IMR-90 (cell line): ENCODE results near the gene SLITRK5.

Source experiments
- BHLHE40 ChIP-seq: fragments of 150-350 bp; IDR thresholded peaks from 2 replicates; pipeline ENCODE4 v1.6.1; 2016; ENCODE audit warnings: mild to moderate bottlenecking, low read depth, low read length
- CHD1 ChIP-seq: IDR thresholded peaks from 2 replicates; pipeline ENCODE4 v1.6.1; 2012; ENCODE audit warnings: low read depth, low read length, improper control_type of control experiment
- FOS ChIP-seq: fragments of 150-350 bp; IDR thresholded peaks from 2 replicates; pipeline ENCODE4 v1.6.1; 2016; ENCODE audit warnings: low read depth, low read length
- MXI1 ChIP-seq: IDR thresholded peaks from 2 replicates; pipeline ENCODE4 v1.6.1; 2012; ENCODE audit warnings: low read depth, mild to moderate bottlenecking, low read length, moderate library complexity, borderline replicate concordance
- POLR2A ChIP-seq: IDR thresholded peaks from 2 replicates; pipeline ENCODE4 v1.6.1; 2012; ENCODE audit warnings: mild to moderate bottlenecking, low read depth, low read length
- RAD21 ChIP-seq: IDR thresholded peaks from 2 replicates; pipeline ENCODE4 v1.6.1; 2012; ENCODE audit warnings: low read length, improper control_type of control experiment
- RCOR1 ChIP-seq: IDR thresholded peaks from 2 replicates; pipeline ENCODE4 v1.6.1; 2012; ENCODE audit warnings: mild to moderate bottlenecking, low read length, improper control_type of control experiment; ENCODE audit not compliant: insufficient replicate concordance
- RFX5 ChIP-seq: IDR thresholded peaks from 2 replicates; pipeline ENCODE4 v1.8.0; 2012; ENCODE audit warnings: low read depth, mild to moderate bottlenecking, low read length, moderate library complexity
- SMC3 ChIP-seq: fragments of 150-350 bp; IDR thresholded peaks from 2 replicates; pipeline ENCODE4 v1.6.1; 2016; ENCODE audit warnings: low read depth, mild to moderate bottlenecking, antibody characterized with exemption, low read length, moderate library complexity
- TF ChIP-seq, protein P1 (sequence below): conservative IDR thresholded peaks from 2 replicates; pipeline ENCODE4 v1.5.1; 2012; ENCODE audit warnings: mild to moderate bottlenecking, low read depth, low read length, improper control_type of control experiment
- TF ChIP-seq, protein P2 (sequence below): fragments of 150-350 bp; IDR thresholded peaks from 2 replicates; pipeline ENCODE4 v1.6.1; 2016; ENCODE audit warnings: low read depth, mild to moderate bottlenecking, low read length, moderate library complexity, borderline replicate concordance
- TF ChIP-seq, protein P3 (sequence below): fragments of 150-350 bp; IDR thresholded peaks from 2 replicates; pipeline ENCODE4 v1.6.1; 2017; ENCODE audit warnings: mild to moderate bottlenecking, antibody characterized with exemption, low read length, low read depth

DNA sequence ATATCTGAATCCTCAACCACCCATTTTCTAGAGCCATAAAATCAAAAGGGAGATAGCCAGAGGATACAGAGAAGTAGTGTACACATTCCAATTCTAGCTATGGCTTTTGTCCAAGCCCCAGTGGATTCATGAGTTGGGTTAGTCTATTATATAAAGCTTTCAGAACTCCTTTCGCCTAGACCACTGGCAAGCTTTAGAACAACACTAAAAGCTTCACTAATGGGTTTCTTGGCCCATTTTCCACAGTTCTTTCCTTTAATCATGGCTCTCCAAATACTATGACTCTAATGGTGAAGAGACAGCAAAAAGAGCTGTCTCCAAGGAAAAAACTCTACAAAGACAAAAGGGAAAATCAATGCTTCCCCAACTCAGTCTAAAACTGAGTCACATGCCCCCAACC, 48.2 kb upstream of the SLITRK5 start:
- TF ChIP-seq, protein P1, sequence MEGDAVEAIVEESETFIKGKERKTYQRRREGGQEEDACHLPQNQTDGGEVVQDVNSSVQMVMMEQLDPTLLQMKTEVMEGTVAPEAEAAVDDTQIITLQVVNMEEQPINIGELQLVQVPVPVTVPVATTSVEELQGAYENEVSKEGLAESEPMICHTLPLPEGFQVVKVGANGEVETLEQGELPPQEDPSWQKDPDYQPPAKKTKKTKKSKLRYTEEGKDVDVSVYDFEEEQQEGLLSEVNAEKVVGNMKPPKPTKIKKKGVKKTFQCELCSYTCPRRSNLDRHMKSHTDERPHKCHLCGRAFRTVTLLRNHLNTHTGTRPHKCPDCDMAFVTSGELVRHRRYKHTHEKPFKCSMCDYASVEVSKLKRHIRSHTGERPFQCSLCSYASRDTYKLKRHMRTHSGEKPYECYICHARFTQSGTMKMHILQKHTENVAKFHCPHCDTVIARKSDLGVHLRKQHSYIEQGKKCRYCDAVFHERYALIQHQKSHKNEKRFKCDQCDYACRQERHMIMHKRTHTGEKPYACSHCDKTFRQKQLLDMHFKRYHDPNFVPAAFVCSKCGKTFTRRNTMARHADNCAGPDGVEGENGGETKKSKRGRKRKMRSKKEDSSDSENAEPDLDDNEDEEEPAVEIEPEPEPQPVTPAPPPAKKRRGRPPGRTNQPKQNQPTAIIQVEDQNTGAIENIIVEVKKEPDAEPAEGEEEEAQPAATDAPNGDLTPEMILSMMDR, result no peak
- no peak for TF ChIP-seq RCOR1
- TF ChIP-seq, protein P2, sequence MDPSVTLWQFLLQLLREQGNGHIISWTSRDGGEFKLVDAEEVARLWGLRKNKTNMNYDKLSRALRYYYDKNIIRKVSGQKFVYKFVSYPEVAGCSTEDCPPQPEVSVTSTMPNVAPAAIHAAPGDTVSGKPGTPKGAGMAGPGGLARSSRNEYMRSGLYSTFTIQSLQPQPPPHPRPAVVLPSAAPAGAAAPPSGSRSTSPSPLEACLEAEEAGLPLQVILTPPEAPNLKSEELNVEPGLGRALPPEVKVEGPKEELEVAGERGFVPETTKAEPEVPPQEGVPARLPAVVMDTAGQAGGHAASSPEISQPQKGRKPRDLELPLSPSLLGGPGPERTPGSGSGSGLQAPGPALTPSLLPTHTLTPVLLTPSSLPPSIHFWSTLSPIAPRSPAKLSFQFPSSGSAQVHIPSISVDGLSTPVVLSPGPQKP, result no peak
- TF ChIP-seq FOS, result no peak
- TF ChIP-seq POLR2A, result no peak
- TF ChIP-seq, protein P3, sequence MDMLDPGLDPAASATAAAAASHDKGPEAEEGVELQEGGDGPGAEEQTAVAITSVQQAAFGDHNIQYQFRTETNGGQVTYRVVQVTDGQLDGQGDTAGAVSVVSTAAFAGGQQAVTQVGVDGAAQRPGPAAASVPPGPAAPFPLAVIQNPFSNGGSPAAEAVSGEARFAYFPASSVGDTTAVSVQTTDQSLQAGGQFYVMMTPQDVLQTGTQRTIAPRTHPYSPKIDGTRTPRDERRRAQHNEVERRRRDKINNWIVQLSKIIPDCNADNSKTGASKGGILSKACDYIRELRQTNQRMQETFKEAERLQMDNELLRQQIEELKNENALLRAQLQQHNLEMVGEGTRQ, result no peak
- no peak for TF ChIP-seq CHD1
- TF ChIP-seq MXI1, result no peak
- TF ChIP-seq RFX5, result no peak
- TF ChIP-seq RAD21, result no peak
- TF ChIP-seq SMC3, result no peak
- no peak for TF ChIP-seq BHLHE40
